AG09319 (cell line): ENCODE data around the gene ALDH1L1.

Experiments used
- DNase-seq: peaks from one replicate; pipeline ENCODE4 v3.0.0-alpha.2; 2010; ENCODE audit warnings: low read depth; ENCODE audit errors: extremely low read depth
- CTCF ChIP-seq: IDR thresholded peaks from 2 replicates; pipeline ENCODE4 v1.5.1; 2011; ENCODE audit warnings: low read depth, mild to moderate bottlenecking, inconsistent platforms, low read length, moderate library complexity

ALDH1L1 gene

DNA sequence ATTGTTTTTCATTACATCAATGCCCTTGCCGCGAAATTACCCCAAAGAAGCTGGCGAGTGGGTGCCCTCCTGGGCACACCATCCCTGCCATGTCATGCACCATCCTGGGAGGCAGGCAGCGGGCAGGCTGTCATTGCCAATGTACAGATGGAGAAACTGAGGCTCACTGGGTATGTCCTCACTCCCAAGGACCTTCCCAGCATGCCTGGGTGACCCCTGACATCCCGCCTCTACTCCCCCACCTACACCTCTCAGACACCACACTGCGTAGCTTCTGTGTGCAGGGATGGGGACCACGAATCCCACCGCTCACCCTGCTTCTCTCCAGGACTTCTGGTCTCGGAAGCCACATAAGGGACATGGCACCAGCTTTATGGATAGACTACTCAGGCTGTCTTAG lies 55.5 kb downstream of the ALDH1L1 start:
- no peak for TF ChIP-seq CTCF
- DNase-seq: no peak

- DNase-seq: no peak
- TF ChIP-seq CTCF: no peak
Observed at GRCh38 chr3:126124148-126124868, 56.1 kb downstream of the ALDH1L1 start.

DNA sequence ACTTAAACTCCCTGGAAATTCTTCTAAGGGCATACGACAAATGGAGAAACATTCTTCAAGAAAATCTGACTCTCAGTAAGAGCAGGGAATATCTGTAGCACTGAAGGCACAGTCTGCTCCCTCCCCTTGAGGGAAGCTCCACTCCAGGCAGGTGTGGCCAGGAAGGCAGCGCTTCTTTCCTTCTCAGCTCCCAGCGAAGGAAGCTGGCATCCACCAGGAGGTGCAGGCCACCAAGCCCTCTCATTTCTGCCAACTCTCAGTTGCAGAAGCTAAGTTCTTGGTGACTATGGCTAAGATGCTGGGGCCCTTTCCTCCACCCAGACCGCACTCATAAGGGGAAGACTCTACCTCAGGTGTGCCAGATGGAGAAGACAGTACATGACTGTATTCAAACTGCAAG lies 58.8 kb downstream of the ALDH1L1 start:
- DNase-seq: no peak
- no peak for TF ChIP-seq CTCF

DNA sequence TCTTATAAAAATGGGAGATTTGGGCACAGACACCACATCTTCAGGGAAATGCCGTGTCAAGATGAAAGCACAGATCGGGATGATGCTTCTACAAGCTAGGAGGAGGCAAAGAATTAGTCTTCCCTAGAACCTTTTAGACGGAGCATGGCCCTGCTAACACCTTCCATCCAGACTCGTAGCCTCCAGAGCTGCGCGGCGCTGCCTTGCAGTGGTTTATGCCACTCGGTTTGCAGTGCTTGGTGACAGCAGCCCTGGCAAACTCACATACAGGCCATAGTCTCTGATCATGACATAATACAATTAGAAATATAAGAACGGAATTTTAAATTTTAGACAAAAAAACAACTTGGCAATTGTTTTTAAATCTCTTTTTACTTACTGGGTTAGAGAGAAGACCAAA lies 59.3 kb downstream of the ALDH1L1 start:
- no peak for TF ChIP-seq CTCF
- no peak for DNase-seq

GRCh38 chr3:126119976-126120375 lies 60.4 kb downstream of the ALDH1L1 start:
- TF ChIP-seq CTCF: no peak
- DNase-seq: no peak

DNA sequence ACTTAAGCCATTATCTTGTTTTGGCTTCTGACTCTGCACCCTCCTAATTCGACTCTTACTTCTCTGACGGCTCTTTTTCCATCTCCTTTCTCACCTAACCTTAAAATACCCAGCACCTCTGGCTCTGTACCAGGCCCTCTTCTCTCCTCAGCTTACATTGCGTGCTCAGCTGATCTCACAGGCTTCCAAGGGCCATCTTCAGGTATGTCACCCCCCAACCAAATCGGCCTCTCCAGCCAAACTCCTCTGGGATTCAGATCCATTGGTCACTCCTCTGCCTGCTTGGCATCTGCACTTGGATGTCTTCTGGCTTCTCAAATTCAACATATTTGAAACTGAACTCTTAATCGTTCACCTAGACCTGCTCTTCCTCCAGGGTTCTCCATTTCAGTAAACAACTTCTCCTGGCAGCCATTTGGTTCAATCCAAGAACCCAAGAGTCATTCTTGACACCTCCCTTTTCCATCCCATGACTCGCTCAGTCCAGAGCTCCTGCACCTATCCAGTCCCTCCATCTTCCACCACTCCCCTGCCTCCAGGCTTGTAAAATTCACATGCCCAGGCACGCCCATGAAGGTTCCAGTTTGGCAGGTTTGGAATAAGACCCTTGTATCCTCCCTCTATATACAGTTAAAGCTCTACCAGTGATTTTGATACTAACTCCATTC lies 61.2 kb downstream of the ALDH1L1 start:
- no peak for TF ChIP-seq CTCF
- DNase-seq: no peak

DNA sequence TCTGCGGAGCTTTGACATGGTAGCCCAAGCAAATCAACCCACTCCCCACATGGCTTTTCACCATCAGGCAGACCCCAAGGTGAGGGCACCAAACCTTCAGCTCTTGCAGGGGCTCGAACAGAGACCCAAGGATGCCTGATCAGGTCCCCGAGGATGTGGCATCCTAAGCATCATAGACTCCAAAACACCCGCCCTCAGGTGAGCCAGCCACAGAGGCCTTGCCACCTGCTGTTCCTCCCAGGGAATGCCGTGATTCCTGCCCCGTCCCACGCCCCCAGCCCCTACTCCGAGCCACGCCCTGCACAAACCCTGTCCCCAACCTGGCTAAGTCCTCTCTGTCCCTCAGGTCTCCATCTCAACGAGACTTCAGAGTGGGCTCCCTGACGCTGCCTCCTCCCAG lies 61.8 kb downstream of the ALDH1L1 start:
- DNase-seq: no peak
- TF ChIP-seq CTCF: no peak
